Measurements from ENCODE around the gene C1orf35. TPM values are rescaled to one million over a fixed set of nuclear protein-coding genes. Genes with fewer than 3 reads are reported as not detected.
A peak's percentile ranks its signal among the peaks of the same experiment; 100 is the strongest.

C1orf35 gene
- total RNA-seq, 1 experiment from 2014 or later: 63.3 TPM

DNA sequence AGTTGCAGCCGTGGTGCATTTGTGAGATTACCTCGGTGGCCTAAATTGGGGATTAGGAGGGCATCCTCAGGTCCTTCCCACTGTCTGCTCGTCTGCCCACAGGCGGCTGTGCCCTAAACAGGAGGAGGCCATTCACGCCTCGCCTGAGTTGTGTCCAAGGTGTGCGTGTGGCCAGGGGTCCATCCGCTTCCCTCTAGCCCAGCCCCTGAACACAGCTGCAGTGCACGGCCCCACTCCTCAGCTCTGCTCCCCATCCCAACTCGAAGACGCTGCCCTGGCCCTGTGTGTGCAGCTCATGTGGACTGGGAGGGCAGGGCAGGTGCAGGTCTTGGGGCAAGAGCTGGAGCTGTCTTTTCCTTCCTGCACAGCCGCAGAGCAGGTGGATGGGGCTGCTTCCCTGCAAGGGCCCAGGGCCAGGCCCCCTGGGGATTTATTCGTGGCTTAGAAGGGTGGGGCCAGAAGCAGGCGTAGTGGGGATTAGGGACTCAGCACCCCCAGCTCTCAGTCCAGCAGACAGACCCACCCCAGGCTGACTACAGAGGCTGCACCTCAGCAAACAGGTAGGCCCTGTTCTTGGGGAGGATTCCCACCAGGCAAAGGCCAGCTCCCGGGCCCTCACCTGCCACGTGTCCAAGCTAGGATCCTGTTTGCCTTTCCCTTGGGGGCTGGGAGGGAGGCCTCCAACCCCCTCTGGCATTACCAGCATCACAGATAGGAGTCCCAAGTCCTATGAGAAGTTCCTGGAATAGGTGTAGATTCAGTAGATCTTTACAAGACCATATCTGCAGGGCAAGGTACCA is 41.3 kb upstream of the C1orf35 start:
- H3K9me3 ChIP-seq (ENCODE audit: low read length): no peaks in the 10 kb centered on the region
- no TSS peak for BruUV-seq (replicated peaks)
- H4K20me1 ChIP-seq (ENCODE audit: low read length): peaks cover 57% of the 10 kb centered on the region
- ATAC-seq (no peak), DNase-seq (no peak)
- intact Hi-C loops (cut with micrococcal nuclease): loop anchor here (5.0 kb wide), 1 partner anchor 263 kb away; the partner anchor contains the start of gene TRIM11
- H3K4me2 ChIP-seq (ENCODE audit: low read length): no peak overlapping the region
- no peak overlapping the region for H3K27ac ChIP-seq (ENCODE audit: low read length)
- H3K4me1 ChIP-seq (ENCODE audit: insufficient read depth, low read length): peaks cover 23% of the 10 kb centered on the region
- POLR2A ChIA-PET (ENCODE audit: unreplicated experiment): no interaction called here
- peaks cover 76% of the 10 kb centered on the region for H3K79me2 ChIP-seq (ENCODE audit: low read length)
- H3F3A ChIP-seq (ENCODE audit: low read length, unreplicated experiment): no peaks in the 10 kb centered on the region
- no peak overlapping the region for H3K4me3 ChIP-seq (ENCODE audit: low read length)
- no peak for TF ChIP-seq EZH2phosphoT487 (IDR thresholded peaks at IDR 0.05; ENCODE audit: borderline replicate concordance, low read length)
- TF ChIP-seq CTCF (conservative IDR thresholded peaks at IDR 0.05; ENCODE audit: low read depth, low read length): no peak
- TF ChIP-seq EZH2 (IDR thresholded peaks at IDR 0.05; ENCODE audit: low read length, unreplicated experiment): no peak
- H3K36me3 ChIP-seq (ENCODE audit: low read depth, low read length): peaks cover 13% of the 10 kb centered on the region
- CTCF ChIA-PET: no interaction called here
- H3K9ac ChIP-seq (ENCODE audit: low read length): no peak overlapping the region
- H3K9me2 ChIP-seq (replicated peaks; ENCODE audit: low read length): no peaks in the 10 kb centered on the region
- no peaks in the 10 kb centered on the region for H3K27me3 ChIP-seq (ENCODE audit: low read length)
- H2AFZ ChIP-seq (ENCODE audit: low read length): no peak overlapping the region

- Histone ChIP-seq H3K4me1 (ENCODE audit: insufficient read depth, low read length) (peaks cover 23% of the 10 kb centered on the region), H3K27me3 (ENCODE audit: low read length) (no peaks in the 10 kb centered on the region), H3K9me3 (ENCODE audit: low read length) (no peaks in the 10 kb centered on the region), H3F3A (ENCODE audit: low read length, unreplicated experiment) (no peaks in the 10 kb centered on the region), H4K20me1 (ENCODE audit: low read length) (peaks cover 57% of the 10 kb centered on the region), H3K9ac (ENCODE audit: low read length) (no peak overlapping the region), H3K27ac (ENCODE audit: low read length) (no peak overlapping the region), H3K9me2 (replicated peaks; ENCODE audit: low read length) (no peaks in the 10 kb centered on the region), H2AFZ (ENCODE audit: low read length) (no peak overlapping the region), H3K4me2 (ENCODE audit: low read length) (peak overlapping the region; percentile 98; the same call in 1 of the 2 replicates), H3K4me3 (ENCODE audit: low read length) (no peak overlapping the region), H3K79me2 (ENCODE audit: low read length) (peaks cover 76% of the 10 kb centered on the region), H3K36me3 (ENCODE audit: low read depth, low read length) (peaks cover 8% of the 10 kb centered on the region; the same call in 1 of the 2 replicates)
- intact Hi-C loops (cut with micrococcal nuclease): loop anchor here (5.0 kb wide), 1 partner anchor 264 kb away; the partner anchor contains the start of gene TRIM11
- ChIA-PET CTCF (interaction anchor here (1.3 kb wide), 1 partner anchor 144 kb away, joined by 8 read pairs; no protein-coding TSS in a partner anchor), POLR2A (ENCODE audit: unreplicated experiment) (no interaction called here)
- no peak for DNase-seq
- no peak for TF ChIP-seq EZH2phosphoT487 (IDR thresholded peaks at IDR 0.05; ENCODE audit: borderline replicate concordance, low read length)
- no peak for TF ChIP-seq EZH2 (IDR thresholded peaks at IDR 0.05; ENCODE audit: low read length, unreplicated experiment)
- TF ChIP-seq CTCF (conservative IDR thresholded peaks at IDR 0.05; ENCODE audit: low read depth, low read length): no peak
- BruUV-seq (replicated peaks): no TSS peak
- ATAC-seq: no peak
Observed at GRCh38 chr1:228143480-228144192, 40.5 kb upstream of the C1orf35 start.

Data from PC-3 (cell line).